Measurements from ENCODE around the gene GHR.

DNA sequence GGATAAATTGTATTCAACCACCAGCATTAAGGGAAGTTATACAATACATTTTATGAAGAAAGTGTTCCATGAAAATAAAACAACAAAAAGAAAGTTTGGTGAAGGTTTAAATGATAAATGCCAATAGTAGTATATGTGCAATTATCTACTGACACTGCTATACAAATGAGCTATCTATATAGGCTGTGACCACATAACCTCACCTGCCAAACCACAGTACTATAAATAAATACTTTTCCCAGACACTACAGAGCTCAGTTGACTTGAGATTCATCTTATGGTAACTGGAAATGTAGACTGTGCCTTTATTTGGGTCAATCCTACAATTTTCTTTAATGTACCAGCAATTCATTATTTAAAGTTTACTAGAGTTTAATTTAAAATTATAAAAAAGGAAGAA is 252.4 kb downstream of the GHR start:
- TF ChIP-seq, protein P1, sequence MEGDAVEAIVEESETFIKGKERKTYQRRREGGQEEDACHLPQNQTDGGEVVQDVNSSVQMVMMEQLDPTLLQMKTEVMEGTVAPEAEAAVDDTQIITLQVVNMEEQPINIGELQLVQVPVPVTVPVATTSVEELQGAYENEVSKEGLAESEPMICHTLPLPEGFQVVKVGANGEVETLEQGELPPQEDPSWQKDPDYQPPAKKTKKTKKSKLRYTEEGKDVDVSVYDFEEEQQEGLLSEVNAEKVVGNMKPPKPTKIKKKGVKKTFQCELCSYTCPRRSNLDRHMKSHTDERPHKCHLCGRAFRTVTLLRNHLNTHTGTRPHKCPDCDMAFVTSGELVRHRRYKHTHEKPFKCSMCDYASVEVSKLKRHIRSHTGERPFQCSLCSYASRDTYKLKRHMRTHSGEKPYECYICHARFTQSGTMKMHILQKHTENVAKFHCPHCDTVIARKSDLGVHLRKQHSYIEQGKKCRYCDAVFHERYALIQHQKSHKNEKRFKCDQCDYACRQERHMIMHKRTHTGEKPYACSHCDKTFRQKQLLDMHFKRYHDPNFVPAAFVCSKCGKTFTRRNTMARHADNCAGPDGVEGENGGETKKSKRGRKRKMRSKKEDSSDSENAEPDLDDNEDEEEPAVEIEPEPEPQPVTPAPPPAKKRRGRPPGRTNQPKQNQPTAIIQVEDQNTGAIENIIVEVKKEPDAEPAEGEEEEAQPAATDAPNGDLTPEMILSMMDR (IDR thresholded peaks at IDR 0.05; ENCODE audit: borderline replicate concordance, extremely low read depth, low read length, poor library complexity, severe bottlenecking): no peak
- TF ChIP-seq EZH2 (IDR thresholded peaks at IDR 0.05; ENCODE audit: borderline replicate concordance, low read depth, low read length, severe bottlenecking): no peak

Measured in DND-41 (cell line).